Measurements from ENCODE around the gene SLC35F3.

- TF ChIP-seq TAF1 (IDR thresholded peaks at IDR 0.05; ENCODE audit: low read depth, low read length) (no peak), POLR2A (IDR thresholded peaks at IDR 0.05; ENCODE audit: low read depth, low read length) (no peak), POLR2AphosphoS5 (IDR thresholded peaks at IDR 0.05; ENCODE audit: low read depth, low read length) (no peak)
These were observed 246.4 kb downstream of the SLC35F3 start for GRCh38 chr1:234150892-234151291.

Measured in GM12891 (cell line).